ENCODE data around the gene LEO1. TPM values are rescaled to one million over a fixed set of nuclear protein-coding genes. Genes with fewer than 3 reads are reported as not detected.

The LEO1 gene
- total and polyA plus RNA-seq, 10 of the 15 experiments (the other 5 are each of a cell fraction or from before 2014, with no cell fraction given) = 13.6 to 50.6 (median 32.4) TPM

GRCh38 chr15:52013151-52013791 is 41.7 kb upstream of the LEO1 start (continued):
- TF ChIP-seq GATAD2B (conservative IDR thresholded peaks at IDR 0.05; ENCODE audit: low read depth) (no peak; the same call in 1 of the 2 replicates), TCF7 (IDR thresholded peaks at IDR 0.05; ENCODE audit: borderline replicate concordance) (peak; percentile 93), MEF2B (IDR thresholded peaks at IDR 0.05; ENCODE audit: partially characterized antibody, poor library complexity, severe bottlenecking) (peak; percentile 11), CTCF (IDR thresholded peaks at IDR 0.05 in 2 of 3, conservative IDR thresholded peaks at IDR 0.05 in 1 of 3; ENCODE audit: control insufficient read depth in 2 of 3, extremely low read depth in 1 of 3, insufficient read depth in 1 of 3, low read depth in 3 of 3, low read length in 3 of 3) (no peak), MYC (IDR thresholded peaks at IDR 0.05; ENCODE audit: insufficient read depth, insufficient read length, insufficient replicate concordance, low read length, severe bottlenecking) (no peak), CBFB (IDR thresholded peaks at IDR 0.05; ENCODE audit: low read depth) (peak; percentile 65; the same call in 1 of the 2 replicates), CHD4 (IDR thresholded peaks at IDR 0.05) (no peak), NR2F1 (conservative IDR thresholded peaks at IDR 0.05) (peak; percentile 68), PAX8 (IDR thresholded peaks at IDR 0.05) (no peak), KLF5 (IDR thresholded peaks at IDR 0.05; ENCODE audit: partially characterized antibody) (no peak), SUZ12 (IDR thresholded peaks at IDR 0.05; ENCODE audit: unreplicated experiment) (no peak), ZBTB4 (CRISPR knock-in tag; IDR thresholded peaks at IDR 0.05) (no peak), YBX1 (IDR thresholded peaks at IDR 0.05) (no peak), FOS (IDR thresholded peaks at IDR 0.05; ENCODE audit: borderline replicate concordance, extremely low read depth, insufficient read length) (no peak), POLR2AphosphoS2 (IDR thresholded peaks at IDR 0.05; ENCODE audit: low read depth, low read length) (no peak)
- TF ChIP-seq, protein P1, sequence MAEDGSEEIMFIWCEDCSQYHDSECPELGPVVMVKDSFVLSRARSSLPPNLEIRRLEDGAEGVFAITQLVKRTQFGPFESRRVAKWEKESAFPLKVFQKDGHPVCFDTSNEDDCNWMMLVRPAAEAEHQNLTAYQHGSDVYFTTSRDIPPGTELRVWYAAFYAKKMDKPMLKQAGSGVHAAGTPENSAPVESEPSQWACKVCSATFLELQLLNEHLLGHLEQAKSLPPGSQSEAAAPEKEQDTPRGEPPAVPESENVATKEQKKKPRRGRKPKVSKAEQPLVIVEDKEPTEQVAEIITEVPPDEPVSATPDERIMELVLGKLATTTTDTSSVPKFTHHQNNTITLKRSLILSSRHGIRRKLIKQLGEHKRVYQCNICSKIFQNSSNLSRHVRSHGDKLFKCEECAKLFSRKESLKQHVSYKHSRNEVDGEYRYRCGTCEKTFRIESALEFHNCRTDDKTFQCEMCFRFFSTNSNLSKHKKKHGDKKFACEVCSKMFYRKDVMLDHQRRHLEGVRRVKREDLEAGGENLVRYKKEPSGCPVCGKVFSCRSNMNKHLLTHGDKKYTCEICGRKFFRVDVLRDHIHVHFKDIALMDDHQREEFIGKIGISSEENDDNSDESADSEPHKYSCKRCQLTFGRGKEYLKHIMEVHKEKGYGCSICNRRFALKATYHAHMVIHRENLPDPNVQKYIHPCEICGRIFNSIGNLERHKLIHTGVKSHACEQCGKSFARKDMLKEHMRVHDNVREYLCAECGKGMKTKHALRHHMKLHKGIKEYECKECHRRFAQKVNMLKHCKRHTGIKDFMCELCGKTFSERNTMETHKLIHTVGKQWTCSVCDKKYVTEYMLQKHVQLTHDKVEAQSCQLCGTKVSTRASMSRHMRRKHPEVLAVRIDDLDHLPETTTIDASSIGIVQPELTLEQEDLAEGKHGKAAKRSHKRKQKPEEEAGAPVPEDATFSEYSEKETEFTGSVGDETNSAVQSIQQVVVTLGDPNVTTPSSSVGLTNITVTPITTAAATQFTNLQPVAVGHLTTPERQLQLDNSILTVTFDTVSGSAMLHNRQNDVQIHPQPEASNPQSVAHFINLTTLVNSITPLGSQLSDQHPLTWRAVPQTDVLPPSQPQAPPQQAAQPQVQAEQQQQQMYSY (CRISPR knock-in tag; IDR thresholded peaks at IDR 0.05) = no peak
- TF ChIP-seq, protein P2, sequence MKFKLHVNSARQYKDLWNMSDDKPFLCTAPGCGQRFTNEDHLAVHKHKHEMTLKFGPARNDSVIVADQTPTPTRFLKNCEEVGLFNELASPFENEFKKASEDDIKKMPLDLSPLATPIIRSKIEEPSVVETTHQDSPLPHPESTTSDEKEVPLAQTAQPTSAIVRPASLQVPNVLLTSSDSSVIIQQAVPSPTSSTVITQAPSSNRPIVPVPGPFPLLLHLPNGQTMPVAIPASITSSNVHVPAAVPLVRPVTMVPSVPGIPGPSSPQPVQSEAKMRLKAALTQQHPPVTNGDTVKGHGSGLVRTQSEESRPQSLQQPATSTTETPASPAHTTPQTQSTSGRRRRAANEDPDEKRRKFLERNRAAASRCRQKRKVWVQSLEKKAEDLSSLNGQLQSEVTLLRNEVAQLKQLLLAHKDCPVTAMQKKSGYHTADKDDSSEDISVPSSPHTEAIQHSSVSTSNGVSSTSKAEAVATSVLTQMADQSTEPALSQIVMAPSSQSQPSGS (IDR thresholded peaks at IDR 0.05; ENCODE audit: low read length) = peak; percentile 87
- TF ChIP-seq, protein P3, sequence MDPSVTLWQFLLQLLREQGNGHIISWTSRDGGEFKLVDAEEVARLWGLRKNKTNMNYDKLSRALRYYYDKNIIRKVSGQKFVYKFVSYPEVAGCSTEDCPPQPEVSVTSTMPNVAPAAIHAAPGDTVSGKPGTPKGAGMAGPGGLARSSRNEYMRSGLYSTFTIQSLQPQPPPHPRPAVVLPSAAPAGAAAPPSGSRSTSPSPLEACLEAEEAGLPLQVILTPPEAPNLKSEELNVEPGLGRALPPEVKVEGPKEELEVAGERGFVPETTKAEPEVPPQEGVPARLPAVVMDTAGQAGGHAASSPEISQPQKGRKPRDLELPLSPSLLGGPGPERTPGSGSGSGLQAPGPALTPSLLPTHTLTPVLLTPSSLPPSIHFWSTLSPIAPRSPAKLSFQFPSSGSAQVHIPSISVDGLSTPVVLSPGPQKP (IDR thresholded peaks at IDR 0.05; ENCODE audit: low read depth, low read length) = no peak
